Activated T-helper 9 cell treated with anti-CD3 and anti-CD28 coated beads, Interleukin-2, amount 50 U/mL, for 16 hours (primary cell): ENCODE measurements around the gene EVI2A.
"Not testable (repeated sequence)": the region's sequence is repeated elsewhere in the genome, so short reads cannot be mapped to it uniquely, and the experiment has no call there.

ENCODE experiments used
- DNase-seq: peaks from one replicate; pipeline ENCODE4 v3.0.0-alpha.2; 2020; ENCODE audit warnings: low read depth

Gene EVI2A, protein sequence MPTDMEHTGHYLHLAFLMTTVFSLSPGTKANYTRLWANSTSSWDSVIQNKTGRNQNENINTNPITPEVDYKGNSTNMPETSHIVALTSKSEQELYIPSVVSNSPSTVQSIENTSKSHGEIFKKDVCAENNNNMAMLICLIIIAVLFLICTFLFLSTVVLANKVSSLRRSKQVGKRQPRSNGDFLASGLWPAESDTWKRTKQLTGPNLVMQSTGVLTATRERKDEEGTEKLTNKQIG

DNA sequence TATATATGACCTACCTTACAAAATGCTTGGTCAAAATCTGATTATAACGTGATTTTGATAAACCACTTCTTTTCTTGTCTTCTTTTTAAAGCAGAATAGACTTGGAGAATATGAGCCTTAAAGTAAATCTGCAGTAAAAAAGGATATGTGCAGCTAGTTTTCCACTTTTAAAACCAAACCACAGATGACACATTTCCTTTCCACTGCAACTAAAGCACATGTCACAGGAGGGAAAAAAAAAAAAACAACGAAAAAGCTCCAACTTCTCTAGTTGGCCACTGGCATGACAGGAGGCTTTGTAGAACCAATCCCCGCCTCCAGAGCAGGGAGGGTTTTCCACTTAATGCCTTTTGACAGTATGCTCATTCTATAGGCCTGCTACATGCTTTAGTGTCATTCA lies at the start of gene EVI2A:
EVI2A (minus strand) TSS at position 142 of the 400 bp plus-strand sequence. CDS start 2,609 bp downstream, outside the sequence.
- peak; percentile 60 for DNase-seq

DNA sequence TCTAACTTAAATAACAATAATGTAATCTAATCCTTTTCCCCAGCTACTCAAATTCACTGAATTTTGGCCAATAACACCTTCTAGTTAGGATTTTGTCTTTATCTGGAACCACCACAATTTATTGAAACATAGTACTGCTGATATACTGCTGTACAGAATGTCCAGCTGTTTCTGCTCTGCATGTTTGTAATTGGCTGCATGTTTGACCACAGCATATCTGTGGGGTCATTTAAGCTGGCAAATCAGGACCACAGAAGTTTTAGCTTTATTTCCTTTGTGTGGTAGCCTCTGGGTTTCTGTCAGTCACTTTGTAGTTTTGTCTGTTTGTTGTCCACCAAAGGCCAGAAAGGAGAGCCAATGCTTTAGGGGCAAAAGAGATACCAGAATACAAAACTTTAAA lies 47.8 kb upstream of the EVI2A start:
- no peak for DNase-seq

DNA sequence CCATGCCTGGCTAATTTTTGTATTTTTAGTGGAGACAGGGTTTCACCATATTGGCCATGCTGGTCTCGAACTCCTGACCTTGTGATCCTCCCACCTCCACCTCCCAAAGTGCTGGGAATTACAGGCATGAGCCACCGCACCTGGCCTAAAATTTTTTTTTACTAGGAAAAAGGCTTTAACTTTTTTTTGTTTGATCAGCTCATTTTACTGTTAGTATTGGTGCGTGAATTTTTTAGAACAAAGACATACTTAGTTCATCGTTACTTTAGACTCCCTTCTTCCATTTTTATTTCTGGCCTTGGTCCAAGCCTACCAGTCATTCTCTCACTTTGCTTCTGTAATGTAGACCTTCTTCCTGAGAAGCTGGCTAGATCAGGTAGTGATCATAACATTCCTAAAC lies 44.7 kb upstream of the EVI2A start:
- no peak for DNase-seq

DNA sequence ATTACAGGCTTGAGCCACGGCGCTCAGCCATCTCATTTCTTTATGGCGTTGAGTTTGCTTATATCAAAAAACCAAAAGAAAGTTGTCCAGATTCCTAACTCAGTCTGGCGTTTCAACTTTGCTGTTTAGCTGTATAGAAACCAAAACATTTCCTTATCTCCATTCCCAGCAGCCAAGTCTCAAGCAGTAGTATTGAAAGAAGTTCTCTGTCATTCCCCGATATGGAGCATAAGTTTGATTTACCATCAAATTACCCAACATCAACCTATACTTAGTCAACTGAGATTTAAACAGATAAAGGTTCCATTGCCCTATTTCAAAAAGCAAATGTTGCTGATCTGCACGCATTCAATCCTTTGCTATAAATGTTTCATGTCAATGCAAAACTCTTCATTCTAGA lies 42.6 kb upstream of the EVI2A start:
- DNase-seq: no peak

DNA sequence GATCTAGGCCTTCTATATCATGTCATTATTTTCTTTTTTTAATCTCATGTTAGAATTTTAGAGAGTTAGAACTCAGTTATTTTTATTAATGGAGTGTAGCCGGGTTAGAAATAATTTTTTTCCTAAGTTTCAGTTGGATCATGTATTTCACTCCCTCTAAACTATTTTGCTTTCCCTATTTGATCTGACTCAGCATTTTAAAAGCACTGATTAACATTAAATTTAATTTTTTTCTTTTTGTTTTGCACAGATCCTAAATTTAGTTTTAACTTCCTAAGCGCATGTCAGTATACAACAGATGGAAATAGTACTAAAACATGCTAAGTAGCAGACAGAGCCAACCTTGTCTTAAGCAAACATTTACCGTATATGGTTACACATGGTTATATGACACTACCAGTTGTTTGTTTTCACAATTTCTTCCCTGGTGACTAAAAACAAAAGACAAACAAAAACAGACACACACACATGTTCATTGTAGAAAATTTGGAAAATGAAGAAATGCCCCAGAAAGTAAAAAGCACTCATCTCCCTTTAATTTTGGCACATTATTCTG lies 36.5 kb upstream of the EVI2A start:
- DNase-seq: no peak

DNA sequence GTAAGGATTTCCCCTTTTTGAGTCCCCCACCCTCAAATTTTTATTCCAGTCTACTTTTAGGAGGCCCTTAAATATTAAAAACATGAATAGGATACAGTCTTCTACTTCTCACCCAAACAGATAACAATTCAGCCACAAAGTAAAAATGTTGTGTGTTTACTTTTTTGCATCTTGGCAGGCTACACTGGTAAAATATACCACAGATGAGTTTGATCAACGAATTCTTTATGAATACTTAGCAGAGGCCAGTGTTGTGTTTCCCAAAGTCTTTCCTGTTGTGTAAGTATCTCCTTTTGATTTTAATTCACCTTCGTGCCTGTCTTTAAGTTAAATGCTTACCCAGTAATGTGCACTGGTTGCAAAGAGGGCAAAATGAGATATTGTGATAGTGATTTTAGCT lies 35.7 kb upstream of the EVI2A start:
- no peak for DNase-seq

DNA sequence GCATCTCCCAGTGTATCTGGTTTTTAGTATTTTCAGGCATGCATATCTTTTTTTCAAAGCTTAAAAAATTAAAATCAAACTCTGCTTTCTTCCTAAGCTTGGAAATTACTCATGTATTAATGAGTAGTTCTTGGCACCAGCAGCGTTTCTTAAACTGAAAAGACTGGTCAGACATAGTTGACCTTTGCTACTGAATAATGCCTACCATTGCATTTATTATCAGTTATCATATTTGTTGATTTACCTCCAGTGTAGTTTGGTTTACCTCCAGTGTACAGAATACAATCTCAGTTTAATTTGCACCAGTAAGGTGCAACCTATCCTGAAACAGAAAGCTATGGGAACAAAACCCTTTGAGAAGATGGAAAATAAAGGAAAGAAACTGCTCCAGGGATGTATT lies 34.5 kb upstream of the EVI2A start:
- no peak for DNase-seq

DNA sequence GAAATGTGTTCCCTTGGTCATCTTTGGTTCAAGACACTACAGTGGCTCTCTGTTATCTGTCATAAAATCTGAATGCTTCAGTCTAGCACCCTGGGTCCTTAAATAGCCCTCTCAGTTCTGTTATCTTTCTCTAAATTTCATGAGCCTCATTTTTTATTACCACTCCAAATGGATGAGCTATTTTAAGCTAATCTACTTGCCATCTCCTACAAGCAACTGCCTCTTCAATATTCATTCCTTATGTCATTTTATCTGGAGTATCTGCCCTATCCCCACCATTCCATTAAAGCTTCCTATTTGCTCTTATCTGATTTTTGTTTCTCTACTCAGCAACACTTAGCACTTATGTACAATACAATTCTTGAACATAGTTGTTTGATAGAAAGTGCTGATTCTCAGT lies 28.0 kb upstream of the EVI2A start:
- DNase-seq: no peak

DNA sequence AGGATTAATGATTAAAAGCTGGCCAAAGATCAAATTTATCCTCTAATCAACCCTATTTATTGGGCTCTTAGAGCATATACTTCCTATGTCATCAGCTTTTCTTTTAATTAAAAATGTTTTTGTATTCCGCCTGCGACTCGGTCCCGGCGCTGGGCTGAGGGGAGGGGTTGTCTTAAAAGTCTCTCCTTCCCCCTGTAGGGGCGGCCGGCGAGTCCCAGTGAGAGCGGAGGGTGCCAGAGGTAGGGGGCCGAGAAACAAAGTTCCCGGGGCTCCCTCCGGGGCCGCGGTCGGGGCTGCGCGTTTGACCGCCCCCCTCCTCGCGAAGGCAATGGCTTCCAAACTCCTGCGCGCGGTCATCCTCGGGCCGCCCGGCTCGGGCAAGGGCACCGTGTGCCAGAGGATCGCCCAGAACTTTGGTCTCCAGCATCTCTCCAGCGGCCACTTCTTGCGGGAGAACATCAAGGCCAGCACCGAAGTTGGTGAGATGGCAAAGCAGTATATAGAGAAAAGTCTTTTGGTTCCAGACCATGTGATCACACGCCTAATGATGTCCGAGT lies 23.8 kb upstream of the EVI2A start:
- not testable (repeated sequence) for DNase-seq

DNA sequence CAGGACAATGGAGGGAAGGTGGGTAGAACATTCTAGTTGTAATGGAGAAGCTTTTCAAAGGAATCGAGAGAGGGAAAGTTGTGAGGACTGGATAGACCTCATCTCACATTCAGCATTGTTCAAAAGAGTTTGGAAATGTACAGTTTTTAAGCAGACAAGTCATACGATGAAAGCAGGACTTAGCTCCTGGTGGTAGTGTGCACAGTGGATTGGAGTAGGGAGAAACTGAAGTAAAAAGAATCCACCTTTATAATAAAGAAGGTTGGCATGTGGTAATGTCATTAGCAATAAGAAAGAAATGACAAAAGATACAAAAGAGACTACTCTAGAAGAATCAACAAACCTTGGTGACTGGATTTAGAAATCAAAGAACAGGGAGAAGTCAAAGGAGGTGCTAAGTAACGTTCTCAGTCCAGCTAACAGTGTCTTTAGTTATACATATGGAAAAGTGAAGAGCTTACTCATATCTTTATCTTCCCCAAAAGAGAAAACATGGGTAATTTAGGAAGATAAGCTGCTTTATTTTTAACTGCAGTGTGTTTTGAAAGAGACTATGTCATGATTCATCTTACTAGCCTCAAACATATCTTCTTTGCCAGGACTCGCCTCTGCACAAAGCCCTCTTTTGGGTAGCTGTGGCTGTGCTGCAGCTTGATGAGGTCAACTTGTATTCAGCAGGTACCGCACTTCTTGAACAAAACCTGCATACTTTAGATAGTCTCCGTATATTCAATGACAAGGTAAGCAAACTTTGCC lies 18.7 kb upstream of the EVI2A start:
- DNase-seq: no peak

DNA sequence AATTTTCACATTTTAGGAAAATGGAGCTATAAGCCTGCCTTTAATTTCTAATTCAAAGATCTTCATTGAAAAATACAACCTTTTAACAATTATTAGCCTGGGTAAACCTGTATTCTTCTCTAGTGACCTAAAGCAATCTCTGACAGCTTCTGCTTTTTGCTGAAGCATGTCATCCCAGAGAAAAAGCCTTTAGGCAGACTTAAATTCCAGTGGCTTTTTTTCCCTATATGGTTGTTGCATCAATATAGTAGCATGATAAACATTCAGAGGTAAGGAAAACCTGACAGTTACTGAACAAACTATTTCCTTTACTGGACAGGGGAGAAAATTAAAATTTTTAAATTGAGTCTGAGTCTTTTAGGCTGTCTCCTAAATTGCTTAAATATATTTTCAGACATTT lies 7.8 kb upstream of the EVI2A start:
- DNase-seq: no peak

DNA sequence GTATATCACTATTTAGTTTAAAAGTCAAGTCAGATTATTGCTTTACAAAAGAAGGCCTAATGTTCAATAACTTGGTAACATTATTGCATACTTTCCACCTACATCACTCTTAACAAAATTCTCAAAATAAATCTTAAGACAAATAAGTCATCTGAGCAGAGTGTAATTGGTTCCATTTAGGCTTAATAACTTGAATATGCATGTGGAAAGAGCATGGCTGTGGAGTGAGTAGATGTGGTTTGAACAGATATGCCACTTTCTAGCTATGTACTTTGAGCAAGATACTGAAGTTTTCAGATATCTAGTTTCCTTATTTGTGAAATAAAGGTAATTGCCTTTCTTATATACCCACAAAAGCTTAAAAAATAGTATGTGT lies 6.7 kb upstream of the EVI2A start:
- DNase-seq: no peak

DNA sequence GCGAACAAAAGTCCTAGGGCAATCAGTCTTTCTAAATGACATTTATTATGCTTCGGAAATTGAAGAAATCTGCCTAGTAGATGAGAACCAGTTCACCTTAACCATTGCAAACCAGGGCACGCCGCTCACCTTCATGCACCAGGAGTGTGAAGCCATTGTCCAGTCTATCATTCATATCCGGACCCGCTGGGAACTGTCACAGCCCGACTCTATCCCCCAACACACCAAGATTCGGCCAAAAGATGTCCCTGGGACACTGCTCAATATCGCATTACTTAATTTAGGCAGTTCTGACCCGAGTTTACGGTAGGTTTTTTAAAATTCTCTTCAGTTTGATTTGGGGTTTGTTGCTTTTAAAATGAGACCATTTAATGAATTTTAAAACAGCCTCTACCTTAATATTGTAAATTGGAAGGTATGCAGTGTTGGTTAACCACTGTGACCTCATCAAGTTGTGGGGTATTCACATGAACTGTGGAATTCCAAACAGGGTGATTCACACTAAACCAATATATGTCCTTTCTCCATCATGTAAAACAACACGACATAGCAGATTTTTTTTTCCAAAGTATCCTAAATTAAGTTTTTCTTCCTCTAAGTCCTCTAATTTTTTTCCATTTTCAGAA lies 6.2 kb upstream of the EVI2A start:
- DNase-seq: no peak

DNA sequence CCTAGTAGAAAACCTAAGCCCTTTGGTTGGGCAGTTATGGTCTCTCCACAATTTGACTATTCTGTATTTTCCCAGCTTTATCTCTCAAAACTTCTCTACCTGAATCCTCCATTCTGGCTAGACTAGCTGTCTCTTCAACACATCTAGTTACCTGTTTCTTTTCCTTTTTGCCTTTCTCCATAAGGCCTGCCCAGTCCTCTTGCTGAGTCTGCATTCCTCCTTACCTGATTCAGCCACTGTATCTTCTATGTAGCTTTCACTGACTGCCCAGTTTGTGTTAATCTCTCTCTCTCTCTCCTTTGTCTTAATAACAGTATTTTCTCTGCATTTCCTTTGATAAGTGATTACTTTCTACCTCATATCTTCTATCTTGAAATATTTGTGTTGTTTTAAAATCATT lies 2.1 kb upstream of the EVI2A start:
- DNase-seq: no peak

DNA sequence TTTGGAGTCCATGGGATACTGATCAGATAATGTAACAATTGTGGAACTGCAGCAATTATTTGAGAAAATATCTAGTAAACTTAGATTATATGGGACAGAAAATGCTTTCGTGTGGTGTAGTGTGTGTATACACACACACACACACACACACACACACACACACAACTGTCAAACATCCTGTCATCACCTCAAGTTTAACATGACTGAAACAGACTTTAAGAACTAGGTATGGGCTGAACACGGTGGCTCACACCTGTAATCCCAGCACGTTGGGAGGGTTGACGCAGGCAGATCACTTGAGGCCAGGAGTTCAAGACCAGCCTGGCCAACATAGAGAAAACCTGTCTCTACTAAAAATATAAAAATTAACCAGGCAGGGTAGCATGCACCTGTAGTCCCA lies 544 bp upstream of the EVI2A start:
- no peak for DNase-seq

DNA sequence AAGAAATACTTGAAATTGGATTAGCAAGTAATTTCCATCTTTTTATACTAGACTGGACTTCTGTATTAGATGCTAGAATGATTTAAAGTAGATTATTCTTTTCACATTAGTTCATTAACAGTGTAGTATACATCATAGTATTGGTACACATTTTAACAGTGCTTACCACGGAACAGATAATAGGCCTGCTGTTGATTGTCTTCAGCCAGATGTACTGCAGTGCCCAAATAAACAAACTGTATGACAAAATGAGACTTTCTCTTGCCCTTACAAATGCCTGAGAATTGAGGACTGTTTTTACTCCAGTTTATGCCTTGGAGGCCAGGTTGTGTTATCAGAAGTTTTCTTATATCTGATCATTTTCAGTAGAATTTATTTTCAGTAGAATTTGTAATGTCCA lies 631 bp downstream of the EVI2A start:
- no peak for DNase-seq

DNA sequence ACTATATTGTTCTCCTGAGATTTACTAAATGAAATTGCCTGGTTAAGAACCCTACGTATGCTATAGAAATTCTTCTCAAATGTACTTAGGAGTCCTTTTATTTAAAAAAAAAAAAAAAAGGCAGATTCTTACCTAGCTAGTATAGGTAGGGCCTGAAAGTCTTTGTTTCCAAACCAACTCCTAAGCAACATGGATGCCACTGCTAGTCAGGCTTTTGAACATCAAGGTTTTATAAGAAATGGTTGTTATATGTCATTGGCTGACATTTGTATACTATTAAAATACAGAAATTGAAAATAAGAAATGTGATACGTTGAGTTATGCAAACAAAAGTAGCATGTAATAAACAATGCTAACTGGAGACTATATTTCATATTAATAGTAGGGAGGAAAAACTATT lies 1.2 kb downstream of the EVI2A start:
- no peak for DNase-seq

DNA sequence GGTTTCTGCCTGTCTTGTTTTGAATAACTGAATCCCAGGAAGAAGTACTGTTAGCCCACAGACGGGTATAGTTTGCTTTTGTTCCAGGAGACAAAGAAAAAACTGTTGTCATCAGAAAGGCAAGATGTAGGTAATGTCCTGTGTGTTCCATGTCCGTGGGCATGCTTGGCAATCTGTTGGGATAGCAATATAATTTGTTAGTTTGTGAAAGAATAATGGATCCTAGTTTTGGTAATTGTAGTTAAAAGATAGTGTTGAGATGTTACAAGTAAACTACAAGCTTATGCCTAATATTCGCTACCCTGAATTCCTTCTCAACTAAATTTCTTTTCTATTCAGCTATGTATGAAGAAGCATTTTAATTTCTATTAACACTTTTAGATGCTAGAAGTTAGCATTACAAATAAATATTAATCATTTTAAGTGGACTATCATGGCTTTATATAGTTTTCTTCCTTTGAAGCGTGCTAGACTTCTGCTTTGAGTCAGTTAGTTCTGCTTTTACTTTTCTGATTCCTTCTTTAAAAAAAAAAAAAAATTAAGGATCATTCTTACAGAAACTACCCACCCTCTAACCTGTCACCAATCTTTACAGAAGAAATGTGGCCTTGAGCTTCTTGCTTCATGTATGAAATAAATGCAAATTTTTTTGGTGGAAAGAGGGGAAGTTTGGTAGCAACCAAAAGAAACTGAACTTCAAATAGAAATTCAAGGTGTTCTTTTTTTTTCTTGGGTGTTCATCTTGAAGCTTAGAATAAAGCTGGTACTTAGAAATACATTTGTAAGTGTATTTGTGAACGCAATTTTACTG lies 2.4 kb downstream of the EVI2A start:
- DNase-seq: no peak

DNA sequence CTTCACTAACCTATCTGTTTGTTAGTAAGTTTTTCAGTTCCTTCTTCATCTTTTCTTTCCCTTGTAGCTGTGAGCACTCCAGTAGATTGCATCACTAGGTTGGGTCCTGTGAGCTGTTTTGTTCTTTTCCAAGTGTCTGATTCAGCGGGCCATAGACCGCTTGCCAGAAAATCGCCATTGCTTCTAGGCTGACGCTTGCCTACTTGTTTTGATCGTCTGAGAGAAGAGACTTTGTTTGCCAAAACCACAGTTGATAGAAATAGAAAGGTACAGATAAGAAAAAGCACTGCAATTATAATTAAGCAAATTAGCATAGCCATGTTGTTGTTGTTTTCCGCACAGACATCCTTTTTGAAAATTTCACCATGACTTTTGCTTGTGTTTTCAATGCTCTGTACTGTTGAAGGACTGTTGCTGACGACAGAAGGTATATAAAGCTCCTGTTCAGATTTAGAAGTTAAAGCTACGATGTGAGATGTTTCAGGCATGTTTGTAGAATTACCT lies 3.1 kb downstream of the EVI2A start:
- peak; percentile 26 for DNase-seq

DNA sequence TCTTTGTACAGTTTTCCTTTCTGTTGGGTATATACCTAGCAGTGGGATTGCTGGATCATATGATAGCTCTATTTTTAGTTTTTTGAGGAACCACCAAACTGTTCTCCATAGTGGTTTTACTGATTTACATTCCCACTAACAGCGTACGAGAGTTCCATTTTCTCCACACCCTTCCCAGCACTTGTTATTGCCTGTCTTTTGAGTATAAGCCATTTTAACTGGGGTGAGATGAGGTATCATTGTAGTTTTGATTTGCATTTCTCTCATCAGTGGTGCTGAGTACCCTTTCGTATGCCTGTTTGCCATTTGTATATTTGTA lies 6.7 kb downstream of the EVI2A start:
- no peak for DNase-seq

DNA sequence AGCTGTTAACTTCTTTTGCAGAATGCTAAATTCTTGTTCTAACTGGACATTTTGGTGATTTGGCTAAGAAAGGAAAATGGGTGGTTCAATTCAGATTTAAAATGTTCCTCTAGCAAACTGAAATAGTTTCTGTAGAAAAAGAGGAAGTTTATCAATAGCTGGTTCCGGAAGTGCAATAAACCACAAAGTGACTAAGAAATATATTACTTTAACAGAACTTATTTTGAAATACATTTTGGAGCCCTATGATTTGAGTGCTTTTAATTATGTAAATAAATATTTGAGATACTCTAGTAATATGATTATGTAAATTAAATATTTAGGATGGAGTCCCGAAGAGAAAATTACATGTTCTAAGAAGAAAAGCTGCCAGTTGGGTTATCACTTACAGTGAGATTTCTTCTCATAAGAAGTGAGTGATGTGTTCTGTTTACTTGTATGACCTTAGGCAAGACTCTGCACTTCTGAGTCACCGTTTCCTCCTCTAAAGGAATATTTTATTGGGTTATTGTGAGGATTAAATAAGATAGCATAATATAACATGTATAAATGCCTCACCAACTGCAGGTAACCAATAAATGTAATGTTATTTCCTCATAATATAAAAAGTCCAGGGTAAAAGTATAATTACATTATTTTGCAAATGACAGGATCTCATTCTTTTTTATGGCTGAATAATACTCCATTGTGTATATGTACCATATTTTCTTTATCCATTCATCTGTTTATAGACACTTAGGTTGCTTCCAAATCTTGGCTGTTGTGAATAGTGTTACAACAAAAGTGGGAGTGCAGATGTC lies 7.2 kb downstream of the EVI2A start, which contains the start of gene EVI2B:
EVI2B (minus strand) TSS at position 73 of the 800 bp plus-strand sequence. CDS start 8,445 bp downstream, outside the sequence.
- no peak for DNase-seq
